Measurements from ENCODE around the gene CDKAL1. TPM values are rescaled to one million over a fixed set of nuclear protein-coding genes. Genes with fewer than 3 reads are reported as not detected.

Gene CDKAL1
- total and polyA plus RNA-seq, 2 donors from 2014 or later = 4.6 to 20.2 TPM

- FAIRE-seq (no peak), DNase-seq (no peak)
- intact Hi-C loops (cut with DNase I) = no loop called here
- peaks cover 0 to 3% (median 0%) of the 10 kb centered on the region in 3 donors for H3K4me1 ChIP-seq (ENCODE audit: control insufficient read depth in 2 of 3, insufficient read depth in 2 of 3, low read depth in 1 of 3, low read length in 3 of 3)
- no peak overlapping the region for H3K9ac ChIP-seq (ENCODE audit: low read length in 3 of 3)
- no peaks in the 10 kb centered on the region for H3K9me3 ChIP-seq (ENCODE audit: control insufficient read depth in 2 of 3, insufficient read depth in 1 of 3, low read length in 3 of 3)
- no peak for TF ChIP-seq CTCF (IDR thresholded peaks at IDR 0.05; ENCODE audit: borderline replicate concordance, extremely low read depth, insufficient read depth)
- no peak overlapping the region for H3K4me3 ChIP-seq (ENCODE audit: low read length in 3 of 3)
- no peak overlapping the region for H3K27ac ChIP-seq (ENCODE audit: low read depth in 2 of 2, low read length in 2 of 2)
- no peaks in the 10 kb centered on the region for H3K27me3 ChIP-seq (ENCODE audit: control insufficient read depth, insufficient read depth, low read length)
- H3K36me3 ChIP-seq (ENCODE audit: control insufficient read depth in 2 of 3, insufficient read depth in 3 of 3, low read length in 3 of 3) = no peaks in the 10 kb centered on the region
Measured at GRCh38 chr6:20605061-20605460, 70.8 kb downstream of the CDKAL1 start.

GRCh38 chr6:20605581-20605980 is 71.3 kb downstream of the CDKAL1 start:
- Histone ChIP-seq H3K9ac (ENCODE audit: low read length in 3 of 3) (no peak overlapping the region), H3K4me3 (ENCODE audit: low read length in 3 of 3) (no peak overlapping the region), H3K4me1 (ENCODE audit: control insufficient read depth in 2 of 3, insufficient read depth in 2 of 3, low read depth in 1 of 3, low read length in 3 of 3) (peaks cover 0 to 3% (median 0%) of the 10 kb centered on the region in 3 donors), H3K27me3 (ENCODE audit: control insufficient read depth, insufficient read depth, low read length) (no peaks in the 10 kb centered on the region), H3K36me3 (ENCODE audit: control insufficient read depth in 2 of 3, insufficient read depth in 3 of 3, low read length in 3 of 3) (no peaks in the 10 kb centered on the region), H3K27ac (ENCODE audit: low read depth in 2 of 2, low read length in 2 of 2) (no peak overlapping the region), H3K9me3 (ENCODE audit: control insufficient read depth in 2 of 3, insufficient read depth in 1 of 3, low read length in 3 of 3) (no peaks in the 10 kb centered on the region)
- DNase-seq = peak in 1 of 5 donors; percentile 25
- intact Hi-C loops (cut with DNase I) = no loop called here
- TF ChIP-seq CTCF (IDR thresholded peaks at IDR 0.05; ENCODE audit: borderline replicate concordance, extremely low read depth, insufficient read depth) = no peak
- FAIRE-seq = peak; percentile 32

GRCh38 chr6:20606831-20607230 is 72.6 kb downstream of the CDKAL1 start:
- Histone ChIP-seq H3K4me1 (ENCODE audit: control insufficient read depth in 2 of 3, insufficient read depth in 2 of 3, low read depth in 1 of 3, low read length in 3 of 3) (peaks cover 0 to 3% (median 0%) of the 10 kb centered on the region in 3 donors), H3K9me3 (ENCODE audit: control insufficient read depth in 2 of 3, insufficient read depth in 1 of 3, low read length in 3 of 3) (no peaks in the 10 kb centered on the region), H3K27me3 (ENCODE audit: control insufficient read depth, insufficient read depth, low read length) (no peaks in the 10 kb centered on the region), H3K27ac (ENCODE audit: low read depth in 2 of 2, low read length in 2 of 2) (no peak overlapping the region), H3K4me3 (ENCODE audit: low read length in 3 of 3) (no peak overlapping the region), H3K9ac (ENCODE audit: low read length in 3 of 3) (no peak overlapping the region), H3K36me3 (ENCODE audit: control insufficient read depth in 2 of 3, insufficient read depth in 3 of 3, low read length in 3 of 3) (no peaks in the 10 kb centered on the region)
- TF ChIP-seq CTCF (IDR thresholded peaks at IDR 0.05; ENCODE audit: borderline replicate concordance, extremely low read depth, insufficient read depth) = no peak
- DNase-seq (no peak), FAIRE-seq (no peak)
- intact Hi-C loops (cut with DNase I) = no loop called here

DNA sequence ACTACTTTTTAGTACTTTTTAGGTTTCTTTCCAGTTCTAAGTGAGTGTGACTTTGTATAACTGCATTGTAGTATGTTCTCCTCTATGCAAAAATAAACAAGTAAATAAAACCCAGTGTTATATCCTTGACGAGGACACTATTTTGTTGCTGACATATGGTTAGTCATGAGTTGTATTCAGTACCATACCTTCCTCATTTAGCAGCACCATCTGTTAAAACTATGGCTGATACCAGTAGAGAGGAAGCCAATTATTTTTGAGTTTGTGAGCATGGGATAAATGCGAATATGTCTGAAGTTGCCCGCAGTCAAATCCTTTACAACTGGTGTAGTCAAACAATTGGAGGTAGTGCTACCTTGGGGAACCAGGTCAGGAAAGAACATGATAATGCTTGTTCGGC is 74.1 kb downstream of the CDKAL1 start:
- Histone ChIP-seq H3K4me1 (ENCODE audit: control insufficient read depth in 2 of 3, insufficient read depth in 2 of 3, low read depth in 1 of 3, low read length in 3 of 3) (peaks cover 0 to 3% (median 0%) of the 10 kb centered on the region in 3 donors), H3K27me3 (ENCODE audit: control insufficient read depth, insufficient read depth, low read length) (no peaks in the 10 kb centered on the region), H3K4me3 (ENCODE audit: low read length in 3 of 3) (no peak overlapping the region), H3K36me3 (ENCODE audit: control insufficient read depth in 2 of 3, insufficient read depth in 3 of 3, low read length in 3 of 3) (no peaks in the 10 kb centered on the region), H3K9me3 (ENCODE audit: control insufficient read depth in 2 of 3, insufficient read depth in 1 of 3, low read length in 3 of 3) (no peaks in the 10 kb centered on the region), H3K27ac (ENCODE audit: low read depth in 2 of 2, low read length in 2 of 2) (no peak overlapping the region), H3K9ac (ENCODE audit: low read length in 3 of 3) (no peak overlapping the region)
- FAIRE-seq = no peak
- intact Hi-C loops (cut with DNase I) = no loop called here
- no peak for TF ChIP-seq CTCF (IDR thresholded peaks at IDR 0.05; ENCODE audit: borderline replicate concordance, extremely low read depth, insufficient read depth)
- DNase-seq = no peak

Data from kidney (tissue), 14 donors.